Stimulated activated CD4-positive, alpha-beta T cell treated with anti-CD3 and anti-CD28 coated beads, Interleukin-1b, Interleukin-23, amount 100 ng/mL, for 4 hours (primary cell): Measurements from ENCODE around the gene PNLIPRP2.

Experiments used
- DNase-seq, 2 donors: peaks; one replicate each; pipeline ENCODE4 v3.0.0-alpha.2; 2020; ENCODE audit warnings: low read depth in 2 of 2

PNLIPRP2 gene

GRCh38 chr10:116683821-116684220 is 63.1 kb downstream of the PNLIPRP2 start:
- no peak for DNase-seq

GRCh38 chr10:116684781-116685180 is 64.0 kb downstream of the PNLIPRP2 start:
- DNase-seq = no peak

- DNase-seq = no peak
These were observed 65.1 kb downstream of the PNLIPRP2 start for GRCh38 chr10:116685807-116686206.

- DNase-seq = no peak
These were observed 65.9 kb downstream of the PNLIPRP2 start for GRCh38 chr10:116686632-116687031.

GRCh38 chr10:116687633-116688032 is 66.9 kb downstream of the PNLIPRP2 start:
- DNase-seq = no peak

GRCh38 chr10:116688241-116688711 is 67.5 kb downstream of the PNLIPRP2 start:
- no peak for DNase-seq

GRCh38 chr10:116688741-116689495 is 68.2 kb downstream of the PNLIPRP2 start:
- DNase-seq = no peak

GRCh38 chr10:116689744-116690143 is 69.0 kb downstream of the PNLIPRP2 start:
- DNase-seq = no peak

- DNase-seq = no peak
These were observed 69.9 kb downstream of the PNLIPRP2 start for GRCh38 chr10:116690356-116691322.

GRCh38 chr10:116691635-116692034 is 70.9 kb downstream of the PNLIPRP2 start:
- DNase-seq = no peak

GRCh38 chr10:116692225-116692624 is 71.5 kb downstream of the PNLIPRP2 start:
- DNase-seq = no peak

- DNase-seq = no peak
These were observed 73.6 kb downstream of the PNLIPRP2 start for GRCh38 chr10:116694243-116694926.
